ENCODE results near the gene SLC25A11.
A peak's percentile ranks its signal among the peaks of the same experiment; 100 is the strongest.

The SLC25A11 gene

DNA sequence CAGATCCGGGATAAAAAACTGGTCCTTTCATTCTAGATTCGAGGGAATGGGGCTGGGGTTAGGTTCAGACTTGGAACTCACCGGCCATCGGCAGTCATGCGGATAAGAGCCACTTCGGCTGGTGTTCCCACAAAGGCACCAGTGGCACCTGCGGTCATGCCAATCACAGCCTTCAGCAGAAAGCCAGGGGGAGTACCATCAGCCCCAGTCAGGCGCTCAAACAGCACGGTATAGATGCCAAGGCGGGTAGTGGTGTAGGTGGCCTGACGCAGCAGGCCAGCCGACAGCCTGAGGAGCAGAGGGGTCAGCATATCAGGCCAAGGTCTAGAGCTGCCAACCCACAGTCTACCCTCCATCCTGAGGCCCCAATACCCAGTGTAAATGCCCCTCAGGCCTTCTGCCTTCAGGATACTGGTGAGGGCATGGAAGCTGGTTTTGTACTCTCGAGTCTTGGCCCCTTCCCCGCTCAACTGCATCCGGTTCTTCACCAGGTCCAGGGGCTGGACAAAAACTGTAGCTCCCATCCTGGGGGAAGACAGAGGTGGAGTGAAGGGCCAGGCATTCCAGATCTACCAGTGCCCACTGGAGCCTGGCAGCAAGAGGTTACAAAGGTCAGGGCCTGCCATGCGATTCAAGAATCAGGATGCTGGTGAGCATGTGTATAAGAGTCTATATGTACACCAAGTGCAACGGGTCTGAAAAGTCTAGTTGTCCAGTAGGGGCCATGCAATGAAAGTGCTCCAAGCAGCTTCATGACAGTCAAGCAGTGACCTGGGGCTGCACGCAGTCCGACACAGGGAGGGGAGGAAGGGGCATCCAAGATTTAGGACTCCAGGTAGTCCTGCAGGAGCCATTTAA lies 929 bp downstream of the SLC25A11 start:
- peak overlapping the region; percentile 89 for H4K12ac ChIP-seq (ENCODE audit: low read depth, low read length)
- H3K27me3 ChIP-seq (ENCODE audit: insufficient read depth, low read length): no peaks in the 10 kb centered on the region
- peak overlapping the region; percentile 56 for H3K4ac ChIP-seq (ENCODE audit: low read depth, low read length)
- peak overlapping the region; percentile 62 for H3K14ac ChIP-seq (ENCODE audit: low read length)
- peaks cover 18% of the 10 kb centered on the region for H3K79me2 ChIP-seq (ENCODE audit: control insufficient read depth, insufficient read depth, low read length, poor library complexity)
- peaks cover 15% of the 10 kb centered on the region for H3K79me1 ChIP-seq (ENCODE audit: low read length)
- peak overlapping the region; percentile 84 for H2BK120ac ChIP-seq (ENCODE audit: insufficient read depth, low read length, poor library complexity)
- H2AK5ac ChIP-seq (ENCODE audit: low read length): peak overlapping the region; percentile 65
- H4K91ac ChIP-seq (ENCODE audit: low read depth, low read length): peak overlapping the region; percentile 90
- peaks cover 38 to 45% of the 10 kb centered on the region in 2 experiments for H3K36me3 ChIP-seq (ENCODE audit: control insufficient read depth in 1 of 2, insufficient read depth in 2 of 2, low read length in 2 of 2)
- H2BK5ac ChIP-seq (ENCODE audit: low read depth, low read length, poor library complexity): peak overlapping the region; percentile 62
- peak overlapping the region; percentile 93 for H3K4me2 ChIP-seq (ENCODE audit: low read length)
- peak overlapping the region; percentile 77 for H3K18ac ChIP-seq (ENCODE audit: low read length)
- H4K8ac ChIP-seq (ENCODE audit: low read depth, low read length): peak overlapping the region; percentile 94
- H3K4me3 ChIP-seq (ENCODE audit: low read depth, low read length): peak overlapping the region; percentile 85
- H2BK12ac ChIP-seq (ENCODE audit: low read length): no peak overlapping the region
- peaks cover 8 to 12% of the 10 kb centered on the region in 2 experiments for H3K4me1 ChIP-seq (ENCODE audit: control insufficient read depth in 1 of 2, insufficient read depth in 2 of 2, low read length in 2 of 2)
- WGBS (ENCODE audit: extremely low coverage, insufficient coverage, insufficient read length): no CpG with 5 or more reads among the region's 19 CpGs
- H3K27ac ChIP-seq (ENCODE audit: low read depth, low read length): peak overlapping the region; percentile 97
- H3K23ac ChIP-seq (ENCODE audit: low read length): no peak overlapping the region
- no peak for DNase-seq
- peak overlapping the region; percentile 95 for H3K9ac ChIP-seq (ENCODE audit: low read length)
- peak overlapping the region; percentile 21 for H2AFZ ChIP-seq (ENCODE audit: insufficient read depth, low read length, poor library complexity)
- H3K9me3 ChIP-seq (ENCODE audit: insufficient read depth, low read depth, low read length): no peaks in the 10 kb centered on the region

DNA sequence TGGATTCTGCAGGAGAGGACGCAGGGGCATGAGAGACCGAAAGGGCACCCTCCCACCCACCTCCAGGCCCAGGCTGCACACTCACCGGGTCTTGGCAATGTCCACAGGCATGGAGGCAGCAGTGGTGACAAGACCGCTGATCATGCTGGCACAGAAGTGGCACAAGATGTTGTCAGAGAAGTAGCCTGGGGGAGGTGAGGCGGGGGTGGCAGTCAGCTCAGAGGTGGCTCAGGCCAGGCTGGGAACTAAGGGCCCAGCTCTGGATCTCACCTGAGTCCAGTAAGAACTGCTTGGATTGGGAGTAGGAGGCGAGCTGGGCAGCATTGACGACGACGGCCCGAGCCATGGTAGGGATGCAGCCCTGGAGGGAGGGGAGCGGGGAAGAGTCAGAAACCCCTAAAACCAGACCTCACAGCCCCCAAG lies 1.8 kb downstream of the SLC25A11 start:
- H3K4me2 ChIP-seq (ENCODE audit: low read length): no peak overlapping the region
- H3K4me1 ChIP-seq (ENCODE audit: control insufficient read depth in 1 of 2, insufficient read depth in 2 of 2, low read length in 2 of 2): peaks cover 8 to 11% of the 10 kb centered on the region in 2 experiments
- H3K4ac ChIP-seq (ENCODE audit: low read depth, low read length): no peak overlapping the region
- H2BK12ac ChIP-seq (ENCODE audit: low read length): no peak overlapping the region
- no peak overlapping the region for H4K8ac ChIP-seq (ENCODE audit: low read depth, low read length)
- H2BK120ac ChIP-seq (ENCODE audit: insufficient read depth, low read length, poor library complexity): no peak overlapping the region
- no peak overlapping the region for H4K12ac ChIP-seq (ENCODE audit: low read depth, low read length)
- DNase-seq: no peak
- H3K79me1 ChIP-seq (ENCODE audit: low read length): peaks cover 15% of the 10 kb centered on the region
- no peaks in the 10 kb centered on the region for H3K9me3 ChIP-seq (ENCODE audit: insufficient read depth, low read depth, low read length)
- no peak overlapping the region for H3K14ac ChIP-seq (ENCODE audit: low read length)
- H2AFZ ChIP-seq (ENCODE audit: insufficient read depth, low read length, poor library complexity): no peak overlapping the region
- no peak overlapping the region for H2BK5ac ChIP-seq (ENCODE audit: low read depth, low read length, poor library complexity)
- no peak overlapping the region for H3K4me3 ChIP-seq (ENCODE audit: low read depth, low read length)
- peaks cover 18% of the 10 kb centered on the region for H3K79me2 ChIP-seq (ENCODE audit: control insufficient read depth, insufficient read depth, low read length, poor library complexity)
- H3K23ac ChIP-seq (ENCODE audit: low read length): no peak overlapping the region
- WGBS (ENCODE audit: extremely low coverage, insufficient coverage, insufficient read length): no CpG with 5 or more reads among the region's 11 CpGs
- H3K18ac ChIP-seq (ENCODE audit: low read length): no peak overlapping the region
- peaks cover 31 to 37% of the 10 kb centered on the region in 2 experiments for H3K36me3 ChIP-seq (ENCODE audit: control insufficient read depth in 1 of 2, insufficient read depth in 2 of 2, low read length in 2 of 2)
- H3K9ac ChIP-seq (ENCODE audit: low read length): no peak overlapping the region
- H3K27ac ChIP-seq (ENCODE audit: low read depth, low read length): no peak overlapping the region
- no peak overlapping the region for H2AK5ac ChIP-seq (ENCODE audit: low read length)
- no peaks in the 10 kb centered on the region for H3K27me3 ChIP-seq (ENCODE audit: insufficient read depth, low read length)
- no peak overlapping the region for H4K91ac ChIP-seq (ENCODE audit: low read depth, low read length)

DNA sequence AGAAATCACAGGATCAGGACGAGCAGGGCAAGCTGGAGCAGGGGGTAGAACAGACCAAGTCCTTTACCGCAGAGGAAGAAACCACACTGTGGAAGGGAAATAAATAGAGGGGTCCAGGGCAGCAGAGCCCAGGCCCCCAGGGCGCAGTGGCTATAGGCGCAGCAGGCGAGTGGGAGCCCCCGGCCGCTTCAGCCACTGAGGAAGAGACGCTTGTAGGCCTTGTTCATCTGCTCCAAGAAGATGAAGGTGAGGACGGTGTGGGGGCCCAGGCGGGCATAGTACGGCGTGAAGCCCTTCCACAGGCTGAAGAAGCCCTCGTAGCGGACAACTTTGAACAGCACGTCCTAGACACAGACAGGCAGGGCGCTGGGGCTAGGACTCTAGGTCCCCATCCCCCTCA lies 2.3 kb downstream of the SLC25A11 start:
- no peak overlapping the region for H3K27ac ChIP-seq (ENCODE audit: low read depth, low read length)
- DNase-seq: no peak
- peaks cover 30 to 32% of the 10 kb centered on the region in 2 experiments for H3K36me3 ChIP-seq (ENCODE audit: control insufficient read depth in 1 of 2, insufficient read depth in 2 of 2, low read length in 2 of 2)
- peaks cover 8 to 10% of the 10 kb centered on the region in 2 experiments for H3K4me1 ChIP-seq (ENCODE audit: control insufficient read depth in 1 of 2, insufficient read depth in 2 of 2, low read length in 2 of 2)
- no peak overlapping the region for H2AK5ac ChIP-seq (ENCODE audit: low read length)
- peaks cover 15% of the 10 kb centered on the region for H3K79me1 ChIP-seq (ENCODE audit: low read length)
- no peak overlapping the region for H2AFZ ChIP-seq (ENCODE audit: insufficient read depth, low read length, poor library complexity)
- H3K18ac ChIP-seq (ENCODE audit: low read length): no peak overlapping the region
- H3K14ac ChIP-seq (ENCODE audit: low read length): no peak overlapping the region
- H4K8ac ChIP-seq (ENCODE audit: low read depth, low read length): no peak overlapping the region
- H2BK12ac ChIP-seq (ENCODE audit: low read length): no peak overlapping the region
- no CpG with 5 or more reads among the region's 16 CpGs for WGBS (ENCODE audit: extremely low coverage, insufficient coverage, insufficient read length)
- no peak overlapping the region for H2BK120ac ChIP-seq (ENCODE audit: insufficient read depth, low read length, poor library complexity)
- H4K91ac ChIP-seq (ENCODE audit: low read depth, low read length): no peak overlapping the region
- no peak overlapping the region for H4K12ac ChIP-seq (ENCODE audit: low read depth, low read length)
- peaks cover 18% of the 10 kb centered on the region for H3K79me2 ChIP-seq (ENCODE audit: control insufficient read depth, insufficient read depth, low read length, poor library complexity)
- H3K9me3 ChIP-seq (ENCODE audit: insufficient read depth, low read depth, low read length): no peaks in the 10 kb centered on the region
- H3K4me3 ChIP-seq (ENCODE audit: low read depth, low read length): no peak overlapping the region
- H3K9ac ChIP-seq (ENCODE audit: low read length): no peak overlapping the region
- no peaks in the 10 kb centered on the region for H3K27me3 ChIP-seq (ENCODE audit: insufficient read depth, low read length)
- H3K4me2 ChIP-seq (ENCODE audit: low read length): no peak overlapping the region
- H3K23ac ChIP-seq (ENCODE audit: low read length): no peak overlapping the region
- H2BK5ac ChIP-seq (ENCODE audit: low read depth, low read length, poor library complexity): no peak overlapping the region
- H3K4ac ChIP-seq (ENCODE audit: low read depth, low read length): no peak overlapping the region

DNA sequence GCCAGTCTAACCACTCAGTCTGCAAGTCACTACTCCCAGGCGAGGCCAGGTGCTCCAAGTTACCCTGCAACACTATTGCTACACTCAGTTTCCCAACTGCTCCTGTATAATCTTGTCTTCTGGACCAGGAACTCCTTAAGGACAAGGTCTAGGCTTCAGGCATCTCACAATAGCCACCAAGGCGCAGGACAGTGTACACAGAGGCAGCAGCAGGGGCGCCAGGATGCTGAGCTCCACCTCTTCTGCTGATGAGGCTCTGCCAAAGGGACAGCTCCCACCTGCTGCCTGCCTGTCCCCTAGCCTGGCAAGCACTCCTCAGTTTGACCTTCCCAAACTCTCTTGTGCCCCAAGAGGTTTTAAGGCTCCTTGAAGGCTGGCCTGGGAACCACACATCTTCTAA lies 3.4 kb downstream of the SLC25A11 start:
- Histone ChIP-seq H3K27me3 (ENCODE audit: insufficient read depth, low read length) (no peaks in the 10 kb centered on the region), H4K12ac (ENCODE audit: low read depth, low read length) (no peak overlapping the region), H3K4me1 (ENCODE audit: control insufficient read depth in 1 of 2, insufficient read depth in 2 of 2, low read length in 2 of 2) (peaks cover 8 to 10% of the 10 kb centered on the region in 2 experiments), H3K4me2 (ENCODE audit: low read length) (no peak overlapping the region), H2BK12ac (ENCODE audit: low read length) (no peak overlapping the region), H2BK5ac (ENCODE audit: low read depth, low read length, poor library complexity) (no peak overlapping the region), H3K79me2 (ENCODE audit: control insufficient read depth, insufficient read depth, low read length, poor library complexity) (peaks cover 18% of the 10 kb centered on the region), H2BK120ac (ENCODE audit: insufficient read depth, low read length, poor library complexity) (no peak overlapping the region), H3K9ac (ENCODE audit: low read length) (no peak overlapping the region), H3K4ac (ENCODE audit: low read depth, low read length) (no peak overlapping the region), H2AK5ac (ENCODE audit: low read length) (no peak overlapping the region), H3K14ac (ENCODE audit: low read length) (no peak overlapping the region), H3K36me3 (ENCODE audit: control insufficient read depth in 1 of 2, insufficient read depth in 2 of 2, low read length in 2 of 2) (peaks cover 24 to 26% of the 10 kb centered on the region in 2 experiments), H4K91ac (ENCODE audit: low read depth, low read length) (no peak overlapping the region), H3K4me3 (ENCODE audit: low read depth, low read length) (no peak overlapping the region), H3K23ac (ENCODE audit: low read length) (no peak overlapping the region), H3K18ac (ENCODE audit: low read length) (no peak overlapping the region), H3K79me1 (ENCODE audit: low read length) (peaks cover 15% of the 10 kb centered on the region), H2AFZ (ENCODE audit: insufficient read depth, low read length, poor library complexity) (no peak overlapping the region), H3K9me3 (ENCODE audit: insufficient read depth, low read depth, low read length) (no peaks in the 10 kb centered on the region), H4K8ac (ENCODE audit: low read depth, low read length) (no peak overlapping the region), H3K27ac (ENCODE audit: low read depth, low read length) (no peak overlapping the region)
- WGBS (ENCODE audit: extremely low coverage, insufficient coverage, insufficient read length): no CpG with 5 or more reads among the region's 3 CpGs
- DNase-seq: no peak

Measured in trophoblast cell (in vitro differentiated cells and primary cell).